Stimulated activated CD8-positive, alpha-beta memory T cell treated with anti-CD3 and anti-CD28 coated beads, Interleukin-15, amount 100 ng/mL, for 4 hours (primary cell): ENCODE results near the gene CHID1.

Source experiments
- DNase-seq, 2 donors: peaks; one replicate each; pipeline ENCODE4 v3.0.0-alpha.2; 2020; ENCODE audit warnings: low read depth in 2 of 2

The CHID1 gene

GRCh38 chr11:910589-911030, at the start of gene CHID1:
CHID1 (minus strand) TSS chr11:910810; CDS start chr11:904816, 5,994 bp downstream.
- peak; percentile 65 to 73 for DNase-seq

GRCh38 chr11:959608-960007, 49.0 kb upstream of the CHID1 start:
- DNase-seq: no peak

- no peak for DNase-seq
These were observed 48.4 kb upstream of the CHID1 start for GRCh38 chr11:959027-959426.

- no peak for DNase-seq
These were observed 47.5 kb upstream of the CHID1 start for GRCh38 chr11:958101-958500.

GRCh38 chr11:957212-957920, 46.8 kb upstream of the CHID1 start:
- DNase-seq: no peak

- DNase-seq: no peak
These were observed 44.8 kb upstream of the CHID1 start for GRCh38 chr11:955154-956063.

GRCh38 chr11:954392-955153, 44.0 kb upstream of the CHID1 start:
- no peak for DNase-seq

- DNase-seq: no peak
These were observed 42.9 kb upstream of the CHID1 start for GRCh38 chr11:953512-953911.

GRCh38 chr11:952406-953385, 42.1 kb upstream of the CHID1 start:
- DNase-seq: no peak

GRCh38 chr11:951507-951906, 40.9 kb upstream of the CHID1 start:
- no peak for DNase-seq

GRCh38 chr11:947744-948143, 37.1 kb upstream of the CHID1 start:
- DNase-seq: no peak

- no peak for DNase-seq
These were observed 35.4 kb upstream of the CHID1 start for GRCh38 chr11:945986-946385.

GRCh38 chr11:944711-945470, 34.3 kb upstream of the CHID1 start:
- no peak for DNase-seq

GRCh38 chr11:942823-943222, 32.2 kb upstream of the CHID1 start:
- DNase-seq: no peak

GRCh38 chr11:940496-941135, 30.0 kb upstream of the CHID1 start:
- DNase-seq: no peak

- DNase-seq: no peak
These were observed 27.2 kb upstream of the CHID1 start for GRCh38 chr11:937841-938261.

- DNase-seq: no peak
These were observed 25.6 kb upstream of the CHID1 start for GRCh38 chr11:936199-936598.

GRCh38 chr11:934527-934926, 23.9 kb upstream of the CHID1 start:
- no peak for DNase-seq

GRCh38 chr11:933936-934335, 23.3 kb upstream of the CHID1 start:
- no peak for DNase-seq
